Panc1 (cell line): ENCODE data around the gene CRADD. TPM values are rescaled to one million over a fixed set of nuclear protein-coding genes. Genes with fewer than 3 reads are reported as not detected.
"Not testable (repeated sequence)": the region's sequence is repeated elsewhere in the genome, so short reads cannot be mapped to it uniquely, and the experiment has no call there.

Experiments
- ATAC-seq: fragments of 200-7000 bp; cut with Tn5 transposase; 2 replicates; pipeline ENCODE4 v1.9.1; 2020; ENCODE audit warnings: mild to moderate bottlenecking, moderate library complexity
- BruUV-seq: library from RNA; stranded (reverse); fragments of 400-500 nt; replicated peaks from 2 replicates; lab custom pipeline; 2021; lab: Mats Ljungman, UMichigan
- CTCF ChIA-PET: fragments of 300-600 bp; sonication (Branson Sonifier 250); formaldehyde crosslinking; loops from one replicate; lab custom pipeline; 2022; ENCODE audit warnings: antibody characterized with exemption; lab: Charles Lee
- POLR2A ChIA-PET: fragments of 300-600 bp; sonication (Branson Sonifier 250); formaldehyde crosslinking; loops from one replicate; lab custom pipeline; 2022; ENCODE audit warnings: antibody characterized with exemption; lab: Charles Lee
- DNase-seq: peaks from one replicate; pipeline ENCODE4 v3.0.0-alpha.2; 2010; ENCODE audit warnings: low read depth, low spot score
- H3K27ac ChIP-seq: 2 replicates; pipeline ENCODE4 v1.5.1; 2011; ENCODE audit warnings: mild to moderate bottlenecking, low read length, inconsistent platforms
- H3K27me3 ChIP-seq: fragments of 200-500 bp; sonication (Bioruptor generic); 2 replicates; pipeline ENCODE4 v1.6.0; 2014; ENCODE audit warnings: low read length, inconsistent platforms; ENCODE audit not compliant: control insufficient read depth, insufficient read depth
- H3K36me3 ChIP-seq: fragments of 200-500 bp; sonication (Bioruptor generic); 2 replicates; pipeline ENCODE4 v1.5.1; 2014; ENCODE audit warnings: inconsistent platforms, mild to moderate bottlenecking, low read length, moderate library complexity; ENCODE audit not compliant: control insufficient read depth, insufficient read depth
- H3K4me1 ChIP-seq: 2 replicates; pipeline ENCODE4 v1.5.1; 2011; ENCODE audit warnings: inconsistent platforms, mild to moderate bottlenecking, low read length, moderate library complexity; ENCODE audit not compliant: control insufficient read depth, insufficient read depth
- H3K4me3 ChIP-seq, 2 experiments: 2 replicates each; pipeline ENCODE4 v1.5.1; 2011 to 2012; ENCODE audit warnings: low read depth in 2 of 2, low read length in 2 of 2, mild to moderate bottlenecking in 2 of 2, inconsistent platforms in 1 of 2, moderate library complexity in 1 of 2
- H3K9me3 ChIP-seq: fragments of 200-500 bp; sonication (Bioruptor generic); 2 replicates; pipeline ENCODE4 v1.5.1; 2014; ENCODE audit warnings: low read depth, mild to moderate bottlenecking, inconsistent platforms, low read length, moderate library complexity; ENCODE audit not compliant: control insufficient read depth, insufficient read depth
- CTCF ChIP-seq: fragments of 450-650 bp; IDR thresholded peaks from 2 replicates; pipeline ENCODE4 v1.5.1; 2017; ENCODE audit warnings: mild to moderate bottlenecking
- POLR2AphosphoS5 ChIP-seq: IDR thresholded peaks from 2 replicates; pipeline ENCODE4 v1.6.1; 2012; ENCODE audit warnings: mild to moderate bottlenecking, low read depth, low read length, moderate library complexity
- REST ChIP-seq, 2 experiments: IDR thresholded peaks; 2 replicates each; pipeline ENCODE4 v1.6.1; 2011 to 2012; ENCODE audit warnings: low read depth in 2 of 2, control low read depth in 1 of 2, low read length in 1 of 2, mild to moderate bottlenecking in 1 of 2, moderate library complexity in 1 of 2; ENCODE audit not compliant: insufficient read depth in 1 of 2
- SIN3A ChIP-seq: IDR thresholded peaks from 2 replicates; pipeline ENCODE4 v1.6.1; 2012; ENCODE audit warnings: low read depth, mild to moderate bottlenecking, low read length, moderate library complexity, borderline replicate concordance; ENCODE audit not compliant: insufficient read depth
- TCF7L2 ChIP-seq: IDR thresholded peaks from 2 replicates; pipeline ENCODE4 v1.6.1; 2011; ENCODE audit warnings: mild to moderate bottlenecking, low read depth, low read length, inconsistent platforms
- in situ Hi-C: cut with HindIII; loops from 2 replicates; pipeline ENCODE4 v1.10.0; 2016; ENCODE audit warnings: low sequenced_read_pairs, low pct_unique_long_range_greater_than_20kb
- intact Hi-C: fragments of 100-400 bp; cut with micrococcal nuclease; formaldehyde crosslinking; loops from one replicate; pipeline ENCODE4 v1.10.0; 2022; ENCODE audit not compliant: unreplicated experiment
- total RNA-seq: library from RNA; stranded (reverse); gene quantifications from one replicate; pipeline ENCODE4 v1.2.1, GENCODE V29; 2021; ENCODE audit not compliant: unreplicated experiment

CRADD gene
- total RNA-seq, 1 experiment from 2014 or later, result 7.0 TPM

GRCh38 chr12:93780101-93780641 lies 103.0 kb downstream of the CRADD start:
- in situ Hi-C loops (no loop called here), intact Hi-C loops (no loop called here)
- TF ChIP-seq SIN3A (no peak), REST (IDR thresholded peaks at IDR 0.05; ENCODE audit: insufficient read depth in 1 of 2, low read depth in 2 of 2, low read length in 1 of 2) (no peak), POLR2AphosphoS5 (no peak), TCF7L2 (no peak), CTCF (no peak)
- no TSS peak for BruUV-seq
- Histone ChIP-seq H3K4me1 (peaks cover 16% of the 10 kb centered on the region), H3K36me3 (no peaks in the 10 kb centered on the region), H3K27me3 (no peaks in the 10 kb centered on the region), H3K4me3 (no peak overlapping the region), H3K9me3 (no peaks in the 10 kb centered on the region), H3K27ac (peak overlapping the region; percentile 23; the same call in 1 of the 2 replicates)
- ChIA-PET CTCF (interaction anchor here (0.6 kb wide), 1 partner anchor 76 kb away, joined by 4 read pairs; no protein-coding TSS in a partner anchor), POLR2A (no interaction called here)
- no peak for ATAC-seq
- DNase-seq, result no peak

DNA sequence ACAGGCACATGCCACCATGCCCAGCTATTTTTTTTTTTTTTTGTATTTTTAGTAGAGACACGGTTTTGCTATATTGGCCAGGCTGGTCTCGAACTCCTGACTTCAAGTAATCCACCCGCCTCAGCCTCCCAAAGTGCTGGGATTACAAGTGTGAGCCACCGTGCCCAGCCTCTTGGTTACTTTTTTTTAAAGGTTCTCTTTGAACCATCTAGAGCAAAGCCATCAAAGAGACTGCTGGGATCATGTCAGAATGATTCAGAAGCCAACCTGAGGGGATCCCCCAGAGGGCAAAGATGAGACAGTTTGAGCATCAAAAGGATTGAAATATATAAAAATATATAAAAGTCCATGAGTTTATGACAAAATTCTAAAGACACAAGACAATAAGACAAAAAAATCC lies 103.7 kb downstream of the CRADD start:
- H3K9me3 ChIP-seq, H3K36me3 ChIP-seq, intact Hi-C loops, BruUV-seq, CTCF ChIA-PET, H3K27me3 ChIP-seq, in situ Hi-C loops, H3K4me3 ChIP-seq, ATAC-seq, DNase-seq, POLR2A ChIA-PET, H3K27ac ChIP-seq: not testable (repeated sequence)
- H3K4me1 ChIP-seq, result peaks cover 24% of the 10 kb centered on the region

DNA sequence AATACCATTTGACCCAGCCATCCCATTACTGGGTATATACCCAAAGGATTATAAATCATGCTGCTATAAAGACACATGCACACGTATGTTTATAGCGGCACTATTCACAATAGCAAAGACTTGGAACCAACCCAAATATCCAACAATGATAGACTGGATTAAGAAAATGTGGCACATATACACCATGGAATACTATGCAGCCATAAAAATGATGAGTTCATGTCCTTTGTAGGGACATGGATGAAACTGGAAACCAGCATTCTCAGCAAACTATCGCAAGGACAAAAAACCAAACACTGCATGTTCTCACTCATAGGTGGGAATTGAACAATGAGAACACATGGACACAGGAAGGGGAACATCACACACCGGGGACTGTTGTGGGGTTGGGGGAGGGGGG lies 104.8 kb downstream of the CRADD start:
- ATAC-seq, H3K27ac ChIP-seq, H3K9me3 ChIP-seq, intact Hi-C loops, H3K4me3 ChIP-seq, H3K36me3 ChIP-seq, CTCF ChIA-PET, POLR2A ChIA-PET, BruUV-seq, H3K27me3 ChIP-seq, in situ Hi-C loops, DNase-seq: not testable (repeated sequence)
- peaks cover 27% of the 10 kb centered on the region for H3K4me1 ChIP-seq
